K562 (cell line): ENCODE results near the gene ZNF407. TPM values are rescaled to one million over a fixed set of nuclear protein-coding genes. Genes with fewer than 3 reads are reported as not detected.

Source experiments
- ATAC-seq: fragments of 200-7000 bp; cut with Tn5 transposase; 3 replicates; pipeline ENCODE4 v1.9.1; 2020; ENCODE audit warnings: moderate library complexity
- BruUV-seq: library from RNA; stranded (reverse); fragments of 400-500 nt; replicated peaks from 2 replicates; lab custom pipeline; 2021; lab: Mats Ljungman, UMichigan
- CTCF ChIA-PET: fragments of 300-600 bp; formaldehyde crosslinking; extraction: SDS; loops from one replicate; lab custom pipeline; 2021; ENCODE audit warnings: low intra/inter-chr PET ratio; lab: Yijun Ruan, JAX
- POLR2A ChIA-PET: fragments of 300-600, 350-650 bp; sonication (Branson Sonifier 250); formaldehyde crosslinking; extraction: SDS; loops from one replicate; lab custom pipeline; 2021; ENCODE audit warnings: antibody characterized with exemption, inconsistent platforms; lab: Yijun Ruan, JAX
- DNase-seq, 4 experiments: peaks; one replicate each; pipeline versions ENCODE4 v3.0.0 to v3.0.0-alpha.2; 2011 to 2018; ENCODE audit warnings: low spot score in 3 of 4, mixed read lengths in 3 of 4; ENCODE audit errors: extremely low read depth in 1 of 4
- FAIRE-seq: peaks from 2 replicates; lab custom pipeline; 2011; peaks lifted over from hg19 to GRCh38; lab: Jason Lieb, UNC
- H2AFZ ChIP-seq: 2 replicates; pipeline ENCODE4 v1.6.0; 2011; ENCODE audit warnings: low read depth, low read length, control low read depth, inconsistent platforms
- H3K27ac ChIP-seq: fragments of 200-600 bp; 3 replicates; pipeline ENCODE4 v1.8.0; 2011; ENCODE audit warnings: low read depth, mild to moderate bottlenecking, control low read depth, inconsistent platforms, low read length, moderate library complexity, mixed read lengths; ENCODE audit errors: extremely low read depth
- H3K27me3 ChIP-seq, 2 experiments: fragments of 300-600 bp in 1 of 2; 2 replicates in 1 of 2; 3 replicates in 1 of 2; pipeline versions ENCODE4 v1.6.0 to v1.8.0; 2011; ENCODE audit warnings: inconsistent platforms in 2 of 2, low read length in 2 of 2, mild to moderate bottlenecking in 1 of 2, mixed read lengths in 1 of 2, moderate library complexity in 1 of 2; ENCODE audit not compliant: control insufficient read depth in 2 of 2, insufficient read depth in 2 of 2
- H3K36me3 ChIP-seq: fragments of 300-600 bp; 3 replicates; pipeline ENCODE4 v1.8.0; 2011; ENCODE audit warnings: mild to moderate bottlenecking, low read length, inconsistent platforms; ENCODE audit not compliant: control insufficient read depth, insufficient read depth
- H3K4me1 ChIP-seq, 2 experiments: fragments of 200-600 bp in 1 of 2; replicated peaks in 1 of 2; 2 replicates in 1 of 2; 3 replicates in 1 of 2; pipeline versions ENCODE4 v1.5.1 to v1.8.0; 2011; ENCODE audit warnings: inconsistent platforms in 2 of 2, low read length in 2 of 2, mild to moderate bottlenecking in 1 of 2, mixed read lengths in 1 of 2, moderate library complexity in 1 of 2; ENCODE audit not compliant: control insufficient read depth in 2 of 2, insufficient read depth in 2 of 2
- H3K4me2 ChIP-seq: 2 replicates; pipeline ENCODE4 v1.6.1; 2011; ENCODE audit warnings: low read length, control low read depth, inconsistent platforms, mixed read lengths; ENCODE audit not compliant: insufficient read depth
- H3K4me3 ChIP-seq: fragments of 200-600 bp; sonication (generic), shearing (Covaris generic); 2 replicates; pipeline ENCODE4 v1.5.1; 2016; ENCODE audit warnings: control low read depth, inconsistent platforms
- H3K79me2 ChIP-seq: fragments of 200-600 bp; 3 replicates; pipeline ENCODE4 v1.8.0; 2011; ENCODE audit warnings: low read length, inconsistent platforms; ENCODE audit not compliant: control insufficient read depth, insufficient read depth
- H3K9ac ChIP-seq, 2 experiments: 2 replicates each; pipeline versions ENCODE4 v1.6.0 to v1.6.1; 2011; ENCODE audit warnings: low read depth in 2 of 2, low read length in 2 of 2, control low read depth in 1 of 2, inconsistent platforms in 1 of 2, mild to moderate bottlenecking in 1 of 2, mixed read lengths in 1 of 2; ENCODE audit not compliant: insufficient read depth in 1 of 2
- H3K9me1 ChIP-seq: one replicate; pipeline ENCODE4 v1.6.0; 2011; ENCODE audit warnings: inconsistent platforms, mild to moderate bottlenecking, low read length, moderate library complexity; ENCODE audit not compliant: control insufficient read depth, insufficient read depth
- H3K9me3 ChIP-seq: replicated peaks from 2 replicates; pipeline ENCODE4 v1.5.1; 2011; ENCODE audit warnings: low read depth, low read length, inconsistent platforms; ENCODE audit not compliant: control insufficient read depth, insufficient read depth
- H4K20me1 ChIP-seq: replicated peaks from 2 replicates; pipeline ENCODE4 v1.6.1; 2011; ENCODE audit warnings: low read length, inconsistent platforms, mixed read lengths; ENCODE audit not compliant: control insufficient read depth, insufficient read depth
- ARID1B ChIP-seq: fragments of 450-650 bp; IDR thresholded peaks from 2 replicates; pipeline ENCODE4 v1.6.1; 2016; ENCODE audit warnings: antibody characterized with exemption, mild to moderate bottlenecking, inconsistent platforms
- CBFA2T2 ChIP-seq: fragments of 450-650 bp; conservative IDR thresholded peaks from 2 replicates; pipeline ENCODE4 v1.6.1; 2017; ENCODE audit warnings: mild to moderate bottlenecking
- CBFA2T3 ChIP-seq: fragments of 450-650 bp; IDR thresholded peaks from 2 replicates; pipeline ENCODE4 v1.6.1; 2017
- CTBP1 ChIP-seq: fragments of 450-650 bp; IDR thresholded peaks from 2 replicates; pipeline ENCODE4 v1.6.1; 2016; ENCODE audit warnings: borderline replicate concordance
- EP300 ChIP-seq: IDR thresholded peaks from 2 replicates; pipeline ENCODE4 v1.6.1; 2012; ENCODE audit warnings: low read length, improper control_type of control experiment
- HOXB6 ChIP-seq: fragments of 250-450 bp; sonication (Bioruptor Pico); IDR thresholded peaks from 2 replicates; pipeline ENCODE4 v1.5.1; 2022; ENCODE audit warnings: mild to moderate bottlenecking, borderline replicate concordance
- KDM1A ChIP-seq, 2 experiments: fragments of 450-650 bp; IDR thresholded peaks; 2 replicates each; pipeline ENCODE4 v1.6.1; 2016; ENCODE audit warnings: mild to moderate bottlenecking in 2 of 2
- MEIS2 ChIP-seq: fragments of 450-650 bp; IDR thresholded peaks from 2 replicates; pipeline ENCODE4 v1.6.1; 2014; ENCODE audit warnings: mild to moderate bottlenecking; ENCODE audit not compliant: partially characterized antibody
- MXD1 ChIP-seq: fragments of 250-450 bp; sonication (Bioruptor Pico); IDR thresholded peaks from 2 replicates; pipeline ENCODE4 v1.8.0; 2021; ENCODE audit warnings: borderline replicate concordance, mild to moderate bottlenecking, moderate library complexity; ENCODE audit not compliant: poor library complexity, severe bottlenecking
- RBM34 ChIP-seq: fragments of 200-400 bp; formaldehyde crosslinking; IDR thresholded peaks from 2 replicates; pipeline ENCODE4 v1.6.1; 2018; ENCODE audit warnings: low read length, borderline replicate concordance; ENCODE audit not compliant: insufficient read depth
- RCOR1 ChIP-seq, 2 experiments: IDR thresholded peaks; 2 replicates each; pipeline ENCODE4 v1.6.1; 2012; ENCODE audit warnings: low read depth in 2 of 2, low read length in 2 of 2, borderline replicate concordance in 1 of 2, improper control_type of control experiment in 1 of 2
- TAL1 ChIP-seq: fragments of 450-650 bp; IDR thresholded peaks from 2 replicates; pipeline ENCODE4 v1.6.1; 2016; ENCODE audit warnings: mild to moderate bottlenecking
- TCF3 ChIP-seq: sonication (generic); formaldehyde crosslinking; IDR thresholded peaks from 2 replicates; pipeline ENCODE4 v1.4.0; 2020; ENCODE audit warnings: mild to moderate bottlenecking, missing genetic modification reagents
- TEAD4 ChIP-seq, 2 experiments: sonication (generic) in 1 of 2; formaldehyde crosslinking in 1 of 2; IDR thresholded peaks; 2 replicates each; pipeline versions ENCODE4 v1.6.1 to v1.8.0; 2012 to 2022; ENCODE audit warnings: borderline replicate concordance in 1 of 2, inconsistent platforms in 1 of 2, low read length in 1 of 2, mild to moderate bottlenecking in 1 of 2, missing genetic modification reagents in 1 of 2
- ZFX ChIP-seq: sonication (generic); formaldehyde crosslinking; IDR thresholded peaks from 2 replicates; pipeline ENCODE4 v1.8.0; 2022; ENCODE audit warnings: mild to moderate bottlenecking, missing genetic modification reagents, moderate library complexity
- WGBS: fragments of 100-300 bp; shearing (Covaris generic); methylation state at CpG from one replicate; pipeline ENCODE4 v1.1.6; 2016; ENCODE audit warnings: low coverage, mixed read lengths; ENCODE audit not compliant: insufficient coverage; ENCODE audit errors: missing lambda C conversion rate; 5-methylcytosine and 5-hydroxymethylcytosine counted together
- in situ Hi-C: fragments of 300-500 bp; cut with MboI; formaldehyde crosslinking; loops from 4 replicates; pipeline ENCODE4 v1.15.0; 2018; ENCODE audit warnings: inconsistent platforms, mixed read lengths
- intact Hi-C: fragments of 100-400 bp; cut with micrococcal nuclease; formaldehyde crosslinking; loops from 2 replicates; pipeline ENCODE4 v1.14.2; 2022
- polyA plus RNA-seq, 8 experiments: library from polyadenylated mRNA; depleted of rRNA in 4 of 8; stranded (reverse) in 5 of 8; unstranded in 3 of 8; fragments of >200 nt; fragmentation: Nextera tagmentation in 2 of 8; fragmentation: Illumina TruSeq in 1 of 8; extraction: Ambion mirVana in 2 of 8; extraction: Trizol in 1 of 8; gene quantifications; 2 replicates each; pipeline versions ENCODE4 v1.2.1 to v1.2.3, GENCODE V29; 2011 to 2014; ENCODE audit warnings: inconsistent platforms in 1 of 8, missing spikeins in 1 of 8
- total RNA-seq, 7 experiments: library from RNA; depleted of rRNA in 6 of 7; stranded (reverse); fragments of >200 nt in 6 of 7; fragmentation: Illumina TruSeq in 2 of 7; extraction: Trizol in 2 of 7; gene quantifications; 2 replicates each; pipeline versions ENCODE4 v1.2.1 to v1.2.3, GENCODE V29; 2011 to 2021; ENCODE audit warnings: low replicate concordance in 1 of 7

ZNF407 gene
- total and polyA plus RNA-seq, 9 of the 15 experiments (the other 6 are each of a cell fraction or from before 2014, with no cell fraction given): 0.21 to 5.4 (median 2.3) TPM

- 19% methylated on average over 6 of the region's 6 CpGs for WGBS
- no peak overlapping the region for H3K4me3 ChIP-seq
- POLR2A ChIA-PET: interaction anchor here (0.6 kb wide), 1 partner anchor 1049 kb away, joined by 3 read pairs; no protein-coding TSS in a partner anchor
- BruUV-seq: no TSS peak
- no peaks in the 10 kb centered on the region for H3K27me3 ChIP-seq
- no peaks in the 10 kb centered on the region for H3K9me3 ChIP-seq
- H3K36me3 ChIP-seq: no peaks in the 10 kb centered on the region
- DNase-seq (peak in 2 of 4 experiments; percentile 4 to 29), ATAC-seq (peak; percentile 49; the same call in 2 of the 3 replicates), FAIRE-seq (no peak)
- no peak overlapping the region for H3K4me2 ChIP-seq
- no peak overlapping the region for H3K9ac ChIP-seq
- TF ChIP-seq RCOR1 (IDR thresholded peaks at IDR 0.05; ENCODE audit: borderline replicate concordance in 1 of 2, low read depth in 2 of 2, low read length in 2 of 2) (peak in 1 of 2 experiments; percentile 57; a peak in 1 of 4 replicates), CTBP1 (peak; percentile 13; the same call in 1 of the 2 replicates), TEAD4 (IDR thresholded peaks at IDR 0.05; ENCODE audit: low read length) (peak; percentile 64), TEAD4 (CRISPR knock-in tag; IDR thresholded peaks at IDR 0.05; ENCODE audit: borderline replicate concordance) (no peak), EP300 (peak; percentile 33; the same call in 1 of the 2 replicates), ZFX (CRISPR knock-in tag) (peak; percentile 24; the same call in 1 of the 2 replicates), HOXB6 (no peak), TCF3 (CRISPR knock-in tag) (peak; percentile 47; the same call in 1 of the 2 replicates), ARID1B (peak; percentile 54), RBM34 (no peak), KDM1A (IDR thresholded peaks at IDR 0.05) (peak; percentile 36 to 51; a peak in 3 of 4 replicates), CBFA2T3 (peak; percentile 76), MXD1 (CRISPR knock-in tag) (no peak), TAL1 (peak; percentile 48; the same call in 1 of the 2 replicates), MEIS2 (peak; percentile 62), CBFA2T2 (peak; percentile 57)
- in situ Hi-C loops (no loop called here), intact Hi-C loops (loop anchor here (10.0 kb wide), 1 partner anchor 151 kb away; no protein-coding TSS in a partner anchor)
- no peaks in the 10 kb centered on the region for H4K20me1 ChIP-seq
- CTCF ChIA-PET: no interaction called here
- H3K4me1 ChIP-seq: peaks cover 0 to 13% of the 10 kb centered on the region in 2 experiments; a peak in 2 of 5 replicates
- no peaks in the 10 kb centered on the region for H3K79me2 ChIP-seq
- no peak overlapping the region for H3K27ac ChIP-seq
- H3K9me1 ChIP-seq: no peaks in the 10 kb centered on the region
- no peak overlapping the region for H2AFZ ChIP-seq
These were observed 208.4 kb downstream of the ZNF407 start for GRCh38 chr18:74806073-74806472.
